Ascending aorta (tissue), 2 donors: Measurements from ENCODE around the gene C1QTNF7. TPM values are rescaled to one million over a fixed set of nuclear protein-coding genes. Genes with fewer than 3 reads are reported as not detected.

ENCODE experiments used
- DNase-seq, 2 donors: peaks; one replicate each; pipeline ENCODE4 v3.0.0-alpha.2; 2019; ENCODE audit warnings: low spot score in 2 of 2
- H3K27ac ChIP-seq, 2 donors: fragments of 200-600 bp; sonication (generic); one replicate each; pipeline ENCODE4 v1.5.1; 2016 to 2017; ENCODE audit warnings: mild to moderate bottlenecking in 1 of 2
- H3K27me3 ChIP-seq: fragments of 200-600 bp; sonication (generic); one replicate; pipeline ENCODE4 v1.5.1; 2017
- H3K36me3 ChIP-seq, 2 donors: fragments of 200-600 bp; sonication (generic); one replicate each; pipeline ENCODE4 v1.5.1; 2016
- H3K4me1 ChIP-seq, 2 donors: fragments of 200-600 bp; sonication (generic); one replicate each; pipeline ENCODE4 v1.5.1; 2016 to 2017; ENCODE audit warnings: mild to moderate bottlenecking in 1 of 2
- H3K4me3 ChIP-seq, 2 donors: fragments of 200-600 bp; sonication (generic); one replicate each; pipeline ENCODE4 v1.5.1; 2016 to 2017; ENCODE audit warnings: mild to moderate bottlenecking in 1 of 2
- H3K9me3 ChIP-seq, 2 donors: fragments of 200-600 bp; sonication (generic); one replicate each; pipeline ENCODE4 v1.5.1; 2016
- CTCF ChIP-seq, 3 experiments: fragments of 200-600 bp in 2 of 3; fragments of 450-650 bp in 1 of 3; sonication (generic) in 2 of 3; IDR thresholded peaks; one replicate each; pipeline ENCODE4 v1.5.1; 2016 to 2019; ENCODE audit warnings: antibody characterized with exemption in 3 of 3, mild to moderate bottlenecking in 1 of 3, moderate library complexity in 1 of 3
- intact Hi-C: fragments of 100-400 bp; cut with DNase I; formaldehyde crosslinking; loops from one replicate; pipeline ENCODE4 v1.15.1; 2023
- total RNA-seq: library from RNA; depleted of rRNA; stranded (reverse); fragments of >200 nt; gene quantifications from one replicate; pipeline ENCODE4 v1.1.0, GENCODE V29; 2016

C1QTNF7 gene
- total RNA-seq, 1 donor from 2014 or later = 23.2 TPM

DNA sequence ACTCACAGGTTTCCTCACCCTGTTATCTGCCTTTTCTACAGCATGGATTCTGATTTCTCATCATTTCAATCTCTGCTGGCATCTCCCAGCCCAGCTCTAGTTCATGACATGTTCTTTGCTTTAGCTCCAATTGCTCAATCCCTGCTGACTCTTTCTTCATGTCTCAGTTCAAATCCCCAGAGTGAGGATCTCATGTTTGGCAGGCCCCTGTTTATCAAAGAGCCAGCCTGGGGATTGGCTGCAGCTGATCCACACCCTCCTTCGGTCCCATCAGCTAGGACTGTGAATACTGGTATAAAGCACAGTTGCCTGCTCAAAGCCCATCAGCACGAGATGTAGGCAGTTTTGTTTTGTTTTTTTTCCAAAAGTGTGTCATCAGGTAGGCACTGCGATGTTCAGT, 27.5 kb downstream of the C1QTNF7 start:
- H3K36me3 ChIP-seq = no peaks in the 10 kb centered on the region
- H3K9me3 ChIP-seq = no peaks in the 10 kb centered on the region
- peak overlapping the region; percentile 52 to 74 for H3K27ac ChIP-seq
- H3K27me3 ChIP-seq = no peaks in the 10 kb centered on the region
- intact Hi-C loops = loop anchor here (5.0 to 10.0 kb wide), 6 partner anchors 33 to 618 kb away; partner anchors contain the start of gene CPEB2
- no peak overlapping the region for H3K4me3 ChIP-seq
- TF ChIP-seq CTCF (IDR thresholded peaks at IDR 0.05) = no peak
- peak; percentile 44 to 89 for DNase-seq
- peaks cover 21 to 75% of the 10 kb centered on the region in 2 donors for H3K4me1 ChIP-seq

- Histone ChIP-seq H3K4me3 (no peak overlapping the region), H3K36me3 (no peaks in the 10 kb centered on the region), H3K27me3 (no peaks in the 10 kb centered on the region), H3K27ac (peak overlapping the region; percentile 61 to 79), H3K4me1 (peaks cover 8 to 58% of the 10 kb centered on the region in 2 donors), H3K9me3 (no peaks in the 10 kb centered on the region)
- TF ChIP-seq CTCF (IDR thresholded peaks at IDR 0.05) = peak; percentile 65 to 79 (median 68)
- intact Hi-C loops = loop anchor here (1.0 to 10.0 kb wide), 8 partner anchors 35 to 620 kb away; partner anchors contain the start of gene CPEB2
- no peak for DNase-seq
These were observed 29.8 kb downstream of the C1QTNF7 start for GRCh38 chr4:15457406-15458201.

DNA sequence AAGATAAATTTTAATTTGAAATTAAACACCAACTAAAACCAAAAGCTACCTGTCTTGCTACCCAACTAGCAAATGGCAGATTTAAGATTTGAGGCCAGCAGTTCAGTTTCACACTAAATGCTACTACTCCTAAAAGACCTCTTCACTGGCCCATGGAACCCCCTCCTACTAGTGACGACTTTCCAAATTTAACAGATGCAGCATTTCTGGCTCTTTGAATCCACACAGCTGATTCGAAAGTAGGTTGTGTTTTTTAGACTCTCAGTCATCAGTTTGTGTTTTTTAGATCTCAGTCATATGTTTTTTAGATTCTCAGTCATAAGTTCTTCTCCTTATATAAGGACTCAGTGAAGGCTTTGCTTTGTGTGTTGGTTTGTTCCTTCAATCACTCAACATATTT, 30.8 kb downstream of the C1QTNF7 start:
- TF ChIP-seq CTCF (IDR thresholded peaks at IDR 0.05) = no peak
- intact Hi-C loops = loop anchor here (5.0 to 10.0 kb wide), 6 partner anchors 36 to 621 kb away; partner anchors contain the start of gene CPEB2
- no peak overlapping the region for H3K4me3 ChIP-seq
- DNase-seq = no peak
- H3K9me3 ChIP-seq = no peaks in the 10 kb centered on the region
- peaks cover 8 to 51% of the 10 kb centered on the region in 2 donors for H3K4me1 ChIP-seq
- H3K36me3 ChIP-seq = no peaks in the 10 kb centered on the region
- no peaks in the 10 kb centered on the region for H3K27me3 ChIP-seq
- peak overlapping the region; percentile 61 to 76 for H3K27ac ChIP-seq

- Histone ChIP-seq H3K4me1 (peaks cover 8 to 45% of the 10 kb centered on the region in 2 donors), H3K36me3 (no peaks in the 10 kb centered on the region), H3K27ac (peak overlapping the region; percentile 61 to 76), H3K9me3 (no peaks in the 10 kb centered on the region), H3K27me3 (no peaks in the 10 kb centered on the region), H3K4me3 (no peak overlapping the region)
- DNase-seq = no peak
- intact Hi-C loops = loop anchor here (5.0 to 10.0 kb wide), 6 partner anchors 37 to 622 kb away; partner anchors contain the start of gene CPEB2
- no peak for TF ChIP-seq CTCF (IDR thresholded peaks at IDR 0.05)
These were observed 31.9 kb downstream of the C1QTNF7 start for GRCh38 chr4:15459706-15460105.

DNA sequence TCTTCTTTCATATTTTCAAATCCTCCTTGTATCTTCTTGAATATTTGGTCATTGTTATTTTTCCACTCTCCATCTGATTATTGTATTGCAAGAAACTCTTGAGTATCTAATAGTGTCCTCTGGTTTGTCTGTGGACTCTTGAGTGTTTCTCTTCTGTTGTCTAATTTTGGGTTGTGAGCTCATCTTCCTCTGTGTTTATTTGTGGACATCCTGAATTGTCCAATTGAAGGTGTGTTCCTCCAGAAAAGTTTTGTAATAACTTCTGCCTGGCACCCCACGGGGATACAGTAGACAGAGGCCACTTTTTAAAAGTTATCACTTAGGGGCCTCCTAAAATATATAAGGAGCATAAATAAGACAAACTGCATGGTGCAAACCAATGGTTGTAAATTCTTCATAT, 38.8 kb downstream of the C1QTNF7 start:
- intact Hi-C loops = no loop called here
- Histone ChIP-seq H3K4me3 (no peak overlapping the region), H3K27ac (no peak overlapping the region), H3K4me1 (peaks cover 3 to 15% of the 10 kb centered on the region in 2 donors), H3K27me3 (no peaks in the 10 kb centered on the region), H3K36me3 (no peaks in the 10 kb centered on the region), H3K9me3 (no peaks in the 10 kb centered on the region)
- no peak for TF ChIP-seq CTCF (IDR thresholded peaks at IDR 0.05)
- no peak for DNase-seq
